Stimulated activated CD4-positive, alpha-beta T cell treated with anti-CD3 and anti-CD28 coated beads, TNF-alpha, amount 100 ng/mL, for 48 hours (primary cell): ENCODE data around the gene LTBP1.
"Not testable (repeated sequence)": the region's sequence is repeated elsewhere in the genome, so short reads cannot be mapped to it uniquely, and the experiment has no call there.

Source experiments
- DNase-seq, 3 donors: peaks; one replicate each; pipeline ENCODE4 v3.0.0-alpha.2; 2020; ENCODE audit warnings: low read depth in 3 of 3

Gene LTBP1

GRCh38 chr2:32963941-32964340, 17.2 kb downstream of the LTBP1 start:
- no peak for DNase-seq

- no peak for DNase-seq
Measured at GRCh38 chr2:32965523-32966171, 18.9 kb downstream of the LTBP1 start.

- DNase-seq: no peak
Measured at GRCh38 chr2:32969444-32970162, 22.9 kb downstream of the LTBP1 start.

GRCh38 chr2:32973772-32974171, 27.0 kb downstream of the LTBP1 start:
- DNase-seq: not testable (repeated sequence)

- no peak for DNase-seq
Measured at GRCh38 chr2:32976409-32977063, 29.8 kb downstream of the LTBP1 start.

- no peak for DNase-seq
Measured at GRCh38 chr2:32977228-32977758, 30.5 kb downstream of the LTBP1 start.

- no peak for DNase-seq
Measured at GRCh38 chr2:32981612-32982011, 34.9 kb downstream of the LTBP1 start.

GRCh38 chr2:32983193-32983924, 36.6 kb downstream of the LTBP1 start:
- DNase-seq: not testable (repeated sequence)

- no peak for DNase-seq
Measured at GRCh38 chr2:32986480-32986879, 39.7 kb downstream of the LTBP1 start.

GRCh38 chr2:32988525-32988924, 41.8 kb downstream of the LTBP1 start:
- no peak for DNase-seq

- no peak for DNase-seq
Measured at GRCh38 chr2:32990556-32990955, 43.8 kb downstream of the LTBP1 start.

GRCh38 chr2:32991091-32991845, 44.5 kb downstream of the LTBP1 start:
- no peak for DNase-seq

GRCh38 chr2:32993005-32993539, 46.3 kb downstream of the LTBP1 start:
- DNase-seq: no peak

- DNase-seq: no peak
Measured at GRCh38 chr2:32997705-32998104, 51.0 kb downstream of the LTBP1 start.

- no peak for DNase-seq
Measured at GRCh38 chr2:33000986-33001385, 54.2 kb downstream of the LTBP1 start.

- DNase-seq: no peak
Measured at GRCh38 chr2:33001823-33002222, 55.1 kb downstream of the LTBP1 start.

- DNase-seq: no peak
Measured at GRCh38 chr2:33002863-33003262, 56.1 kb downstream of the LTBP1 start.

GRCh38 chr2:33005057-33005456, 58.3 kb downstream of the LTBP1 start:
- DNase-seq: no peak

- no peak for DNase-seq
Measured at GRCh38 chr2:33008716-33009115, 62.0 kb downstream of the LTBP1 start.

GRCh38 chr2:33009249-33009648, 62.5 kb downstream of the LTBP1 start:
- no peak for DNase-seq

GRCh38 chr2:33011373-33011772, 64.6 kb downstream of the LTBP1 start:
- no peak for DNase-seq
